HG02623 (cell line): ENCODE results near the gene DEFB123.
"Not testable (repeated sequence)": the region's sequence is repeated elsewhere in the genome, so short reads cannot be mapped to it uniquely, and the experiment has no call there.

Experiments used
- ATAC-seq: cut with Tn5 transposase; IDR thresholded peaks from one replicate; pipeline ENCODE4 v1.9.1; 2021; ENCODE audit warnings: moderate library complexity; ENCODE audit not compliant: unreplicated experiment

Gene DEFB123, protein sequence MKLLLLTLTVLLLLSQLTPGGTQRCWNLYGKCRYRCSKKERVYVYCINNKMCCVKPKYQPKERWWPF

DNA sequence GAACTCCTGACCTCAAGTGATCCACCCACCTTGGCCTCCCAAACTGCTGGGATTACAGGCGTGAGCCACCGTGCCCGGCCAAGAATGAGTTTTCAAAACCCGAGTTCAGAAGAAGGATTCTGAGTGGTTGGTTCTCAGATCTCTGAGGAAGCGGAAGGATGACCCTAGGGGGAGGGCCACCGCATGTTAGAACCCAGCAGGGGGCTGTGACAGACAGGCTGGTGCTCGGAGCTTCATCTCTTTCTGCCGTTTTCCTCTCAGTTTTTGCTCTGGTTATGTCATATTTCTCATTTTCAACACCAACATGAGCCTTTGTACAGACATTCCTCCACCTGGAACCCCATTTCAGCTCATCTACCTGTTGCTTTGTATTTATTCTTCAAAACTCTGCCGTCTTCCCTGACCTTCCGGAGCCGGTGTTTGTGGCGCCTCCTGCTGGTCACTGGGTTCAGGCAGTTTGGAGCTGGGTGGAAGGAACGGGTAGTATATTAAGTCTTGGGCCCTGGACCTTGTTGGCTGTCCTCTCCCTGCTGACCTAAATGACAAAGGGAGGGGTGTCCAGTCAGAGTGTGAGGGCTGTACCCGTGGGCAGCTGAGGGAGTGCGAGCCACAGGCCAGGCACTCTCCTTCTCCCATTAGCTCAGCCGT is at the start of gene DEFB123:
Gene DEFB123 (plus strand): TSS at position 621 of the 648 bp plus-strand sequence. CDS start 67 bp downstream, outside the sequence.
- ATAC-seq, result no peak

GRCh38 chr20:31392836-31393235 is 47.6 kb upstream of the DEFB123 start:
- no peak for ATAC-seq

GRCh38 chr20:31394900-31395299 is 45.5 kb upstream of the DEFB123 start:
- ATAC-seq, result no peak

GRCh38 chr20:31403886-31404285 is 36.5 kb upstream of the DEFB123 start:
- ATAC-seq, result no peak

DNA sequence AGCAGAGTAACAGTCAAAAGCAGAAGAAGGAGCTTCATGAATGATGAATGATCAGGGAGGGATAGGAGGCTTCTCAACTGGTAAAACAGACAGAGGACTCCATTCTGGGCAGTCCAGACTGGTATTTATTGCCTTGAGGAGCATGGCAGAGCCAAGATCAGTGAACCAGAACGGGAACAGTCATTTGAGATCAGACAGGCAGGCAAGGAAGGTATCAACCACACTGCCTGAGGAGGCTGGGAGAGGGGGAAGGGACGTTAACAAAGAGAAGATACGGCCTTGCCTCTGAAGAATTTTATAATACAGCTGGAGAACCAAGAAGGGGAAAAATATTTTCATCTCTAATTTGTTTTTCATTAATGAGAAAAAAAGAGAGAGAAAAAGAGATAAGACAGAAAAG is 34.3 kb upstream of the DEFB123 start, which contains the start of gene DEFB121:
Gene DEFB121 (minus strand): TSS at position 101 of the 400 bp plus-strand sequence. CDS start 63 bp downstream, at position 38.
- no peak for ATAC-seq

DNA sequence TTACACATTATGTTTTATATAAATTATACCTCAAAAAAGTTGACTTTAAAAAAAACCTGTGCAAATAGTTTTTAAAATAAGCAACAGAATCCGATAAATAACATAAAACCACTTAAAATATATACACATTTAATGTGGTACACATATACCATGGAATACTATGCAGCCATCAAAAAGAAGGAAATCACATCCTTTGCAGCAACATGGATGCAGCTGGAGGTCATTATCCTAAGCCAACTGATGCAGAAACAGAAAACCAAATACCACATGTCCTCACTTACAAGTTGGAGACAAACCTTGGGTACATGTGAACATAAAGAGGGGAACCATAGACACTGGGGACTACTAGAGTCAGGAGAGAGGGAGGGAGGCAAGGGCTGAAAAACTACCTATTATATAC is 30.4 kb upstream of the DEFB123 start:
- ATAC-seq, result no peak

DNA sequence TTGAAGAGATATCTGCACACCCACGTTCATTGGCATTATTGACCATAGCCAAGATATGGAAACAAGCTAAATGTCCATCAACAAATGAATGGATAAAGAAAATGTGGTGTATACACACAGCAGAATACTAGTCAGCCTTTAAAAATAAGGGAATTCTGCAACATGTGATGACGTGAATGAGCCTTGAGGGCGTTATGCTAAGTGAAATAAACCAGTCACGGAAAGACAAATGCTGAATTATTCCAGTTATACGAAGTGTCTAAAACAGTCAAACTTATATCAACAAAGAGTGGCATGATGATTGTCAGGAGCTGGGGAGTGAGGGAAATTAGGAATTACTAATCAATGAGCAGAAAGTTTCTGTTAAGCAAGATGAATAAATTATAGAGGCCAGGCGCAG is 26.1 kb upstream of the DEFB123 start:
- ATAC-seq, result no peak

DNA sequence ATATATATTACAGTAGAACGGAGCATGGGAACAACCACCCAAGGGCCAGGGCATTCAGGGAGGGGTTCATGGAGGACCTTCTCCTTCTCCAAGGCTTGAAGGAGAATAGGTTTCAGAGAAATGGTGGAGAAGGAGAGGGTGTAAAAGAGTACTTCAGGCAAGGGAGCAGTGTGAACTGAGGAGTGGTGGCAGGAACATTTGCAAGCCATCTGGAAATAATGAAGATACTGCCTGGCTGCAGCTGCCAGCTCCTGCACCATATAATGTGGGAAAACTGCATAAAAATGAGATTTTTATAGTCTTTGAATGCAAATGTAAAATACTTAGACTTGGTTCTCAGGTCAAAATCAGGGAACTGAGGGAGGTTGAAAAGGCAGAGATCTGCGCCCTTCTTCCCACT is 24.8 kb upstream of the DEFB123 start:
- no peak for ATAC-seq

GRCh38 chr20:31418307-31418706 is 22.1 kb upstream of the DEFB123 start:
- no peak for ATAC-seq

- no peak for ATAC-seq
Observed at GRCh38 chr20:31425797-31426196, 14.6 kb upstream of the DEFB123 start.

DNA sequence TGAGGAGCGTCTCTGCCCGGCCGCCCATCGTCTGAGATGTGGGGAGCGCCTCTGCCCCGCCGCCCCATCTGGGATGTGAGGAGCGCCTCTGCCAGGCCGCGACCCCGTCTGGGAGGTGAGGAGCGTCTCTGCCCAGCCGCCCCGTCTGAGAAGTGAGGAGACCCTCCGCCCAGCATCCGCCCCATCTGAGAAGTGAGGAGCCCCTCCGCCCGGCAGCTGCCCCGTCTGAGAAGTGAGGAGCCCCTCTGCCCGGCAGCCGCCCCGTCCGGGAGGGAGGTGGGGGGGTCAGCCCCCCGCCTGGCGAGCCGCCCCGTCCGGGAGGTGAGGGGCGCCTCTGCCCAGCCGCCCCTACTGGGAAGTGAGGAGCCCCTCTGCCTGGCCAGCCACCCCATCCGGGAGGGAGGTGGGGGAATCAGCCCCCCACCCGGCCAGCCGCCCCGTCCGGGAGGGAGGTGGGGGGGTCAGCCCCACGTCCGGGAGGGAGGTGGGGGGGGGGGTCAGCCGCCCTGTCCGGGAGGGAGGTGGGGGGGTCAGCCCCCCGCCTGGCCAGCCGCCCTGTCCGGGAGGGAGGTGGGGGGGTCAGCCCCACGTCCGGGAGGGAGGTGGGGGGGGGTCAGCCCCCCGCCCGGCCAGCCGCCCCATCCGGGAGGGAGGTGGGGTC is 13.4 kb upstream of the DEFB123 start:
- ATAC-seq, result not testable (repeated sequence)

DNA sequence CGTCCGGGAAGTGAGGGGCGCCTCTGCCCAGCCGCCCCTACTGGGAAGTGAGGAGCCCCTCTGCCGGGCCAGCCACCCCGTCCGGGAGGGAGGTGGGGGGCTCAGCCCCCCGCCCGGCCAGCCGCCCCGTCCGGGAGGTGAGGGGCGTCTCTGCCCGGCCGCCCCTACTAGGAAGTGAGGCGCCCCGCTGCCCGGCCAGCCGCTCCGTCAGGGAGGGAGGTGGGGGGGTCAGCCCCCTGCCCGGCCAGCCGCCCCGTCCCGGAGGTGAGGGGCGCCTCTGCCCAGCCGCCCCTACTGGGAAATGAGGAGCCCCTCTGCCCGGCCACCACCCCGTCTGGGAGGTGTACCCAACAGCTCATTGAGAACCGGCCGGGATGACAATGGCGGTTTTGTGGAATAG is 12.9 kb upstream of the DEFB123 start:
- not testable (repeated sequence) for ATAC-seq

DNA sequence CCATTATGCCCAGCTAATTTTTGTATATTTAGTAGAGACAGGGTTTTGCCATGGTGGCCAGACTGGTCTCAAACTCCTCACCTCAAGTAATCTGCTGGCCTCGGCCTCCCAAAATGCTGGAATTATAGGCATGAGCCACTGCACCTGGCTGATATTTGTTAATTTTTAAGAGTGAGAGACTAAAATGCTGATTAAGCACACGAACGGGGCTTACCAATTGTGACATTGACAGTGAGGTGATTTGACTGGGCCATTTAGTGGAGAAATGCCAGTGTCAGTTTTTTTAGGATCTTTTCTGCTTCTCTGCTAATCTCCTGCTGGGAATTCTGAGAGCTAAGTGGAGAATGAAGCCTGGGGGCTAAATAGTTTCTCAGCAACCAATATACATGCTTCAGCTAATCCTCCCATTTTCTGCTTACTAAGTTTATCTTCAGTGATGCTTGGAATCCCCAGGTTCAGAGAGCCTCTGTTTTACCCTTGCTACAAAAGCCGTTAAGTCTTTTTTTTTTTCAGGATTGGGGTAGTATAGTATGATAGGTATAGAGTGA is 9.8 kb upstream of the DEFB123 start:
- no peak for ATAC-seq

- ATAC-seq, result no peak
Observed at GRCh38 chr20:31446084-31446819, 5.8 kb downstream of the DEFB123 start.

GRCh38 chr20:31449511-31450414 is 9.3 kb downstream of the DEFB123 start:
- ATAC-seq, result no peak

- ATAC-seq, result no peak
Observed at GRCh38 chr20:31452575-31452974, 12.1 kb downstream of the DEFB123 start.

- ATAC-seq, result no peak
Observed at GRCh38 chr20:31454361-31454760, 13.9 kb downstream of the DEFB123 start.

- ATAC-seq, result not testable (repeated sequence)
Observed at GRCh38 chr20:31470946-31471345, 30.5 kb downstream of the DEFB123 start.

- no peak for ATAC-seq
Observed at GRCh38 chr20:31472395-31473330, 32.2 kb downstream of the DEFB123 start.
